ENCODE results near the gene STK17A.

- TF ChIP-seq TAF1 (IDR thresholded peaks at IDR 0.05; ENCODE audit: borderline replicate concordance, insufficient read depth, low read length) (no peak), POLR2AphosphoS5 (IDR thresholded peaks at IDR 0.05; ENCODE audit: low read depth, low read length) (no peak)
Observed at GRCh38 chr7:43625453-43625852, 42.5 kb downstream of the STK17A start.
